H1 (cell line): ENCODE data around the gene TMEM165. TPM values are rescaled to one million over a fixed set of nuclear protein-coding genes. Genes with fewer than 3 reads are reported as not detected.

Experiments
- CTCF ChIA-PET: fragments of 300-600 bp; sonication (Branson Sonifier 250); formaldehyde crosslinking; loops from one replicate; lab custom pipeline; 2021; ENCODE audit not compliant: partially characterized antibody; lab: Charles Lee
- POLR2A ChIA-PET: fragments of 300-600 bp; sonication (Branson Sonifier 250); formaldehyde crosslinking; loops from one replicate; lab custom pipeline; 2021; ENCODE audit warnings: inconsistent platforms; ENCODE audit not compliant: partially characterized antibody; lab: Charles Lee
- DNase-seq, 2 experiments: peaks; one replicate each; pipeline versions ENCODE4 v3.0.0 to v3.0.0-alpha.2; 2010 to 2022; ENCODE audit warnings: low spot score in 2 of 2, low read depth in 1 of 2, mixed read lengths in 1 of 2
- FAIRE-seq: peaks from 2 replicates; lab custom pipeline; 2011; peaks lifted over from hg19 to GRCh38; lab: Jason Lieb, UNC
- H2AFZ ChIP-seq: 2 replicates; pipeline ENCODE4 v1.8.1; 2012; ENCODE audit warnings: low read length, inconsistent platforms
- H2AK5ac ChIP-seq: 2 replicates; pipeline ENCODE4 v1.6.1; 2013; ENCODE audit warnings: low read depth, low read length
- H2BK120ac ChIP-seq: replicated peaks from 2 replicates; pipeline ENCODE3; 2013; ENCODE audit warnings: low read depth, low read length, inconsistent platforms
- H2BK12ac ChIP-seq: 2 replicates; pipeline ENCODE4 v1.6.1; 2013; ENCODE audit warnings: low read depth, low read length
- H2BK15ac ChIP-seq: 2 replicates; pipeline ENCODE4 v1.6.1; 2013; ENCODE audit warnings: low read length
- H2BK20ac ChIP-seq: 2 replicates; pipeline ENCODE4 v1.6.1; 2013; ENCODE audit warnings: low read length
- H2BK5ac ChIP-seq: 2 replicates; pipeline ENCODE4 v1.6.1; 2013; ENCODE audit warnings: low read depth, low read length
- H3K14ac ChIP-seq: 2 replicates; pipeline ENCODE4 v1.6.1; 2013; ENCODE audit warnings: inconsistent platforms; ENCODE audit not compliant: insufficient read length
- H3K18ac ChIP-seq: 2 replicates; pipeline ENCODE4 v1.6.1; 2013; ENCODE audit warnings: low read length; ENCODE audit errors: extremely low read depth
- H3K23ac ChIP-seq: 2 replicates; pipeline ENCODE4 v1.6.1; 2013; ENCODE audit warnings: inconsistent platforms; ENCODE audit not compliant: insufficient read length
- H3K23me2 ChIP-seq: 2 replicates; pipeline ENCODE4 v1.6.1; 2013; ENCODE audit warnings: low read depth, low read length
- H3K27ac ChIP-seq: 2 replicates; pipeline ENCODE4 v1.6.1; 2011; ENCODE audit warnings: low read depth, low read length, inconsistent platforms
- H3K27me3 ChIP-seq, 4 experiments: replicated peaks in 1 of 4; 1 replicate in 1 of 4; 2 replicates in 3 of 4; pipeline versions ENCODE4 v1.6.1 to v1.8.1; 2011 to 2013; ENCODE audit warnings: low read length in 3 of 4, mild to moderate bottlenecking in 3 of 4, inconsistent platforms in 2 of 4, mixed read lengths in 2 of 4, moderate library complexity in 1 of 4; ENCODE audit not compliant: control insufficient read depth in 3 of 4, insufficient read depth in 3 of 4; ENCODE audit errors: extremely low read depth in 1 of 4
- H3K36me3 ChIP-seq, 4 experiments: 2 replicates each; pipeline versions ENCODE4 v1.6.1 to v1.8.1; 2011 to 2013; ENCODE audit warnings: mild to moderate bottlenecking in 4 of 4, low read length in 3 of 4, moderate library complexity in 2 of 4, control low read depth in 1 of 4, inconsistent platforms in 1 of 4; ENCODE audit not compliant: insufficient read depth in 4 of 4, control insufficient read depth in 2 of 4
- H3K4ac ChIP-seq: replicated peaks from 2 replicates; pipeline ENCODE3; 2013; ENCODE audit warnings: low read length, low read depth, mixed read lengths, inconsistent platforms; ENCODE audit not compliant: insufficient read length
- H3K4me1 ChIP-seq, 4 experiments: replicated peaks in 1 of 4; 1 replicate in 1 of 4; 2 replicates in 3 of 4; pipeline versions ENCODE4 v1.6.1 to v1.8.1; 2011 to 2013; ENCODE audit warnings: low read length in 3 of 4, inconsistent platforms in 2 of 4, mixed read lengths in 1 of 4; ENCODE audit not compliant: insufficient read depth in 4 of 4, control insufficient read depth in 3 of 4
- H3K4me2 ChIP-seq, 2 experiments: 2 replicates each; pipeline versions ENCODE4 v1.6.1 to v1.8.1; 2011 to 2013; ENCODE audit warnings: low read depth in 2 of 2, low read length in 2 of 2, control low read depth in 1 of 2, inconsistent platforms in 1 of 2, mild to moderate bottlenecking in 1 of 2; ENCODE audit not compliant: insufficient read depth in 1 of 2
- H3K4me3 ChIP-seq, 4 experiments: fragments of 200-600, 300-600 bp in 1 of 4; sonication (generic), shearing (Covaris generic), sonication (Bioruptor Twin) in 1 of 4; 2 replicates each; pipeline versions ENCODE4 v1.5.1 to v1.8.1; 2011 to 2016; ENCODE audit warnings: low read length in 4 of 4, low read depth in 3 of 4, control low read depth in 2 of 4, inconsistent platforms in 2 of 4, mild to moderate bottlenecking in 2 of 4, mixed read lengths in 1 of 4, moderate library complexity in 1 of 4; ENCODE audit not compliant: insufficient read depth in 2 of 4; ENCODE audit errors: extremely low read depth in 1 of 4
- H3K56ac ChIP-seq: replicated peaks from 2 replicates; pipeline ENCODE3; 2013; ENCODE audit warnings: low read depth, mild to moderate bottlenecking, mixed read lengths, low read length, inconsistent platforms; ENCODE audit not compliant: insufficient read length
- H3K79me1 ChIP-seq: 2 replicates; pipeline ENCODE4 v1.6.1; 2013; ENCODE audit warnings: low read depth, low read length, control low read depth
- H3K79me2 ChIP-seq, 2 experiments: 2 replicates each; pipeline versions ENCODE4 v1.6.1 to v1.8.1; 2012 to 2013; ENCODE audit warnings: low read length in 2 of 2, mild to moderate bottlenecking in 2 of 2, inconsistent platforms in 1 of 2; ENCODE audit not compliant: insufficient read depth in 2 of 2, control insufficient read depth in 1 of 2
- H3K9ac ChIP-seq, 4 experiments: replicated peaks in 1 of 4; 1 replicate in 1 of 4; 2 replicates in 3 of 4; pipeline versions ENCODE4 v1.6.1 to v1.8.1; 2011 to 2013; ENCODE audit warnings: low read depth in 3 of 4, low read length in 3 of 4, control low read depth in 2 of 4, mild to moderate bottlenecking in 2 of 4, moderate library complexity in 2 of 4, inconsistent platforms in 1 of 4; ENCODE audit errors: extremely low read depth in 1 of 4
- H3K9me3 ChIP-seq, 2 experiments: 2 replicates each; pipeline versions ENCODE4 v1.6.1 to v1.8.1; 2012 to 2013; ENCODE audit warnings: mild to moderate bottlenecking in 2 of 2, moderate library complexity in 2 of 2, control low read depth in 1 of 2, inconsistent platforms in 1 of 2, low read depth in 1 of 2, low read length in 1 of 2, mixed read lengths in 1 of 2; ENCODE audit not compliant: insufficient read depth in 2 of 2
- H4K20me1 ChIP-seq, 2 experiments: replicated peaks in 1 of 2; 2 replicates each; pipeline versions ENCODE3 to v1.8.1; 2011 to 2013; ENCODE audit warnings: inconsistent platforms in 2 of 2, low read length in 2 of 2, mild to moderate bottlenecking in 1 of 2; ENCODE audit not compliant: insufficient read depth in 2 of 2, control insufficient read depth in 1 of 2
- H4K5ac ChIP-seq: 2 replicates; pipeline ENCODE4 v1.6.1; 2013; ENCODE audit warnings: low read length, low read depth, mixed read lengths, inconsistent platforms; ENCODE audit not compliant: insufficient read length
- H4K8ac ChIP-seq: 2 replicates; pipeline ENCODE4 v1.8.0; 2013; ENCODE audit warnings: mild to moderate bottlenecking, moderate library complexity, low read length, inconsistent platforms; ENCODE audit not compliant: insufficient read depth; ENCODE audit errors: extremely low read depth
- H4K91ac ChIP-seq: replicated peaks from 2 replicates; pipeline ENCODE3; 2013; ENCODE audit warnings: low read length, mixed read lengths, inconsistent platforms; ENCODE audit not compliant: insufficient read length
- BCL11A ChIP-seq, 2 experiments: IDR thresholded peaks; one replicate each; pipeline ENCODE4 v1.6.1; 2011; ENCODE audit warnings: low read depth in 2 of 2, low read length in 2 of 2, mild to moderate bottlenecking in 2 of 2
- CBX5 ChIP-seq: fragments of 300-800, 300-1000 bp; sonication (generic); IDR thresholded peaks from 2 replicates; pipeline ENCODE4 v1.7.1; 2016; ENCODE audit warnings: antibody characterized with exemption, low read length, low read depth
- CBX8 ChIP-seq: fragments of 300-800, 300-1000 bp; sonication (generic); IDR thresholded peaks from 2 replicates; pipeline ENCODE4 v1.7.1; 2016; ENCODE audit warnings: low read depth, low read length, borderline replicate concordance
- GABPA ChIP-seq: IDR thresholded peaks from 2 replicates; pipeline ENCODE4 v1.6.1; 2011; ENCODE audit warnings: mild to moderate bottlenecking, low read length, moderate library complexity, borderline replicate concordance; ENCODE audit not compliant: insufficient read depth
- KDM1A ChIP-seq: fragments of 200-600, 300-600 bp; sonication (generic); IDR thresholded peaks from 2 replicates; pipeline ENCODE4 v1.7.1; 2016; ENCODE audit warnings: mild to moderate bottlenecking, low read length, borderline replicate concordance
- KDM4A ChIP-seq: IDR thresholded peaks from one replicate; pipeline ENCODE4 v1.7.1; 2012; ENCODE audit warnings: low read depth, mild to moderate bottlenecking, moderate library complexity, low read length, inconsistent platforms; ENCODE audit not compliant: severe bottlenecking
- RBBP5 ChIP-seq: IDR thresholded peaks from 2 replicates; pipeline ENCODE4 v1.7.1; 2012; ENCODE audit warnings: low read depth, mild to moderate bottlenecking, inconsistent platforms, low read length, moderate library complexity, borderline replicate concordance
- SIRT6 ChIP-seq: IDR thresholded peaks from one replicate; pipeline ENCODE4 v1.7.1; 2012; ENCODE audit warnings: low read length, inconsistent platforms
- TAF1 ChIP-seq: IDR thresholded peaks from 2 replicates; pipeline ENCODE4 v1.6.1; 2011; ENCODE audit warnings: mild to moderate bottlenecking, low read depth, low read length
- TCF12 ChIP-seq: IDR thresholded peaks from 2 replicates; pipeline ENCODE4 v1.6.1; 2011; ENCODE audit warnings: low read depth, mild to moderate bottlenecking, low read length
- WGBS, 2 experiments: shearing (Covaris generic) in 1 of 2; methylation state at CpG; one replicate each; pipeline versions ENCODE4 v1.1.6 to v1.1.7; 2013 to 2015; ENCODE audit warnings: low lambda C conversion rate in 2 of 2, mixed read lengths in 2 of 2, inconsistent platforms in 1 of 2, low coverage in 1 of 2, missing lambda C conversion rate in 1 of 2; ENCODE audit not compliant: insufficient replicate concordance in 2 of 2, insufficient coverage in 1 of 2, insufficient read length in 1 of 2; ENCODE audit errors: extremely low coverage in 1 of 2, missing lambda C conversion rate in 1 of 2; 5-methylcytosine and 5-hydroxymethylcytosine counted together
- polyA plus RNA-seq, 7 experiments: library from polyadenylated mRNA; depleted of rRNA in 3 of 7; stranded (reverse) in 5 of 7; unstranded in 2 of 7; fragments of >200 nt in 5 of 7; fragments of 200-250 nt in 2 of 7; gene quantifications; 1 replicate in 5 of 7; 2 replicates in 1 of 7; 4 replicates in 1 of 7; pipeline versions ENCODE4 v1.2.1 to v1.2.3, GENCODE V29; 2011 to 2013; ENCODE audit warnings: missing spikeins in 2 of 7, mixed read lengths in 2 of 7
- total RNA-seq: library from RNA; stranded (reverse); fragmentation: NEBNext Ultra II Directional; extraction: Animal tissue kit (Norgen Biotek cat#: 25700); gene quantifications from 2 replicates; pipeline ENCODE4 v1.2.1, GENCODE V29; 2021
- TF ChIP-seq, protein P1 (sequence below): IDR thresholded peaks from 2 replicates; pipeline ENCODE4 v1.6.1; 2012; ENCODE audit warnings: inconsistent platforms

Gene TMEM165
- total and polyA plus RNA-seq, 2 of the 8 experiments (the other 6 are each of a cell fraction or from before 2014, with no cell fraction given): 85.5 to 125 TPM

DNA sequence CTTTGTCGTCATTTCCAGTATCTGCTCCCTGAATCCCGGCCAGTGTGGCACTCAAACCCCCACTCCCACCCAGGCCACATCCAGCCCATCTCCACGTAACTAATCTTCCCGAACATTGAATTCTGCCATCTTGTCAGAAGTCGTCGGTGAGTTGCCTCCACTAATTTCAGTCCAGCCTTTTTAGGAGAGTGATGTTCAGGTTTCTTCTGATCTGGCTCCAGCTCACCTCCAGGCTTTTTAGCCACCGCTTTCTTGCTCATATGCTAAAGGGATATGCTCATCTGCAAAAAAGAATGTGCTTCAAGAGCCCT, 1.3 kb downstream of the TMEM165 start:
- no peak overlapping the region for H2BK12ac ChIP-seq
- peaks cover 4% of the 10 kb centered on the region for H3K79me1 ChIP-seq
- peaks cover 0 to 6% (median under 1%) of the 10 kb centered on the region in 4 experiments; a peak in 2 of 7 replicates for H3K4me1 ChIP-seq
- peaks cover 18% of the 10 kb centered on the region for H3K23me2 ChIP-seq
- H3K4me3 ChIP-seq: peak overlapping the region; percentile 74 to 87 (median 79)
- ChIA-PET CTCF (interaction anchor here (0.6 to 1.0 kb wide), 3 partner anchors 9 to 426 kb away, joined by 3 to 6 read pairs (median 3); no protein-coding TSS in a partner anchor), POLR2A (interaction anchor here (0.8 to 3.6 kb wide), 7 partner anchors 9 to 213 kb away, joined by 4 to 19 read pairs (median 6); no protein-coding TSS in a partner anchor)
- H4K20me1 ChIP-seq: peaks cover 12 to 15% of the 10 kb centered on the region in 2 experiments
- H2BK15ac ChIP-seq: no peak overlapping the region
- FAIRE-seq (no peak), DNase-seq (no peak)
- peak overlapping the region; percentile 14 for H3K4ac ChIP-seq
- 28% methylated on average over 7 of the region's 7 CpGs; no CpG with 5 or more reads in 1 of the 2 experiments for WGBS, 2 experiments
- 0 out of 2 replicates have a peak overlapping the region, but pooled peaks have one; percentile 24 for H2BK5ac ChIP-seq
- H4K91ac ChIP-seq: peak overlapping the region; percentile 7
- H2BK120ac ChIP-seq: no peak overlapping the region
- peak overlapping the region; percentile 88; the same call in 1 of the 2 replicates for H2AK5ac ChIP-seq
- H3K4me2 ChIP-seq: peak overlapping the region; percentile 81 to 97
- H2AFZ ChIP-seq: no peak overlapping the region
- no peak overlapping the region for H3K23ac ChIP-seq
- no peak overlapping the region for H3K14ac ChIP-seq
- H3K18ac ChIP-seq: no peak overlapping the region; the same call in 1 of the 2 replicates
- H3K9me3 ChIP-seq: no peaks in the 10 kb centered on the region
- no peak for TF ChIP-seq CBX8
- TF ChIP-seq RBBP5: no peak
- TF ChIP-seq, protein P1, sequence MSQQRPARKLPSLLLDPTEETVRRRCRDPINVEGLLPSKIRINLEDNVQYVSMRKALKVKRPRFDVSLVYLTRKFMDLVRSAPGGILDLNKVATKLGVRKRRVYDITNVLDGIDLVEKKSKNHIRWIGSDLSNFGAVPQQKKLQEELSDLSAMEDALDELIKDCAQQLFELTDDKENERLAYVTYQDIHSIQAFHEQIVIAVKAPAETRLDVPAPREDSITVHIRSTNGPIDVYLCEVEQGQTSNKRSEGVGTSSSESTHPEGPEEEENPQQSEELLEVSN: no peak
- no peak for TF ChIP-seq GABPA
- no peak for TF ChIP-seq KDM4A
- TF ChIP-seq BCL11A (IDR thresholded peaks at IDR 0.05; ENCODE audit: low read depth in 2 of 2, low read length in 2 of 2): no peak
- no peak for TF ChIP-seq CBX5
- TF ChIP-seq SIRT6: no peak
- TF ChIP-seq KDM1A: no peak
- no peak for TF ChIP-seq TAF1
- no peak for TF ChIP-seq TCF12
- H3K9ac ChIP-seq: peak overlapping the region; percentile 76 to 96 (median 92)
- H3K27ac ChIP-seq: no peak overlapping the region
- peaks cover 0 to 25% (median 1%) of the 10 kb centered on the region in 4 experiments; a peak in 2 of 8 replicates for H3K36me3 ChIP-seq
- no peaks in the 10 kb centered on the region for H3K27me3 ChIP-seq
- H3K79me2 ChIP-seq: peaks cover 33 to 55% of the 10 kb centered on the region in 2 experiments
- H2BK20ac ChIP-seq: no peak overlapping the region
- peak overlapping the region; percentile 36; the same call in 1 of the 2 replicates for H4K8ac ChIP-seq
- no peak overlapping the region for H3K56ac ChIP-seq
- H4K5ac ChIP-seq: no peak overlapping the region
